ENCODE data around the gene HUNK.
"Not testable (repeated sequence)": the region's sequence is repeated elsewhere in the genome, so short reads cannot be mapped to it uniquely, and the experiment has no call there.

The HUNK gene

GRCh38 chr21:31870472-31871193, 2.2 kb upstream of the HUNK start:
- no peak for TF ChIP-seq CTCF (IDR thresholded peaks at IDR 0.05; ENCODE audit: low read depth, low read length)
- no peak overlapping the region for H3K4me3 ChIP-seq (ENCODE audit: low read depth, low read length)

DNA sequence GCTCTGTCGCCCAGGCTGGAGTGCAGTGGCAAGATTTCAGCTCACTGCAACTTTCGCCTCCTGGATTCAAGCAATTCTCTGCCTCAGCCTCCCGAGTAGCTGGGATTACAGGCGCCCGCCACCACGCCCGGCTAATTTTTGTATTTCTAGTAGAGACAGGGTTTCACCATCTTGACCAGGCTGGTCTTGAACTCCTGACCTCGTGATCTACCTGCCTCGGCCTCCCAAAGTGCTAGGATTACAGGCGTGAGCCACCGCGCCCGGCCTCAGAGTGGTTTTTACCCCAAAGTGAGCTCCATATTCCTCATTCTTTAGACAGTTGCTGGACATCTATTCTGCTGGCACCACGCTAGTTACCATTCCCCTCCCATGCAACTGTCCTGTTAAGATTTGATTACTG, 1.4 kb upstream of the HUNK start:
- not testable (repeated sequence) for H3K4me3 ChIP-seq (ENCODE audit: low read depth, low read length)

DNA sequence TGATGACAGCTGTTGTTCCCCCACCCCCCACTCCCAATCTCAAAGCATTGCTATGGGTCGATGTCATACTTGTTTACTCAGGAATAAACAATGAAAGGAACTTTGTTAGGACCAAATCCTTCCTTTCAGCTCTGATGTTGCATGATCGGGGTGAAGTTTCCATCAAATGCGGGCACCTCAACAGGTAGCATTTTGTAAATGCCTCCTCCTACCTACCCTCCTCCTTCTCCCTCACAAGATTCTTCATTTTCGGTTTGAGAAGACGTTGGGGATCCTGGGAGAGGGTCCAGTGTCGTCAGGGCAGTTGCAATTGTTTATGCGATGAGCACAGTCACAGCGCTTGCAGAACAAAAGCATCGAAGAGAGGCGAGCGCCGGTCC, 758 bp upstream of the HUNK start:
- peak overlapping the region; percentile 65 for H3K4me3 ChIP-seq (ENCODE audit: low read depth, low read length)
- TF ChIP-seq CTCF (IDR thresholded peaks at IDR 0.05; ENCODE audit: low read depth, low read length) = no peak

DNA sequence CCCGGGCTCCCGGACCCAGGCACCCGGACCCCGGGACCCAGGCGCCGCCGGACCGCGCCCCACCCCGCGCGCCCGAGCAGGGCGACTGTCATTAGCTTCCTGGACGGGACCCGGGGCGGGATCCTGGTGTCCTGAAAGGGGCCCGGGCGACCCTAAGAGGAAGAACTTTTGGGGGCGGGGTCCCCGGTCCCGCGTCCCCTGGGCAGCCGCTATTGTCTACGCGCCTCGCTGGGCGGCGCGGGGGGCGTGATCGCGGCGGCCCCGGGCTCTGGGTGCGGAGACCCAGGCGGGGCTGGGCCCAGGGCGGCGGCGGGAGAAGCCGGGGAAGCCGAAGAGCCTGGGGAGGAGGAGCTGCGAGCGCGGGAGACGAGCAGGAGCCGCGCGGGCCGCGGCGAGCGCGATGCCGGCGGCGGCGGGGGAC, 465 bp downstream of the HUNK start:
- TF ChIP-seq CTCF (IDR thresholded peaks at IDR 0.05; ENCODE audit: low read depth, low read length) = no peak
- H3K4me3 ChIP-seq (ENCODE audit: low read depth, low read length) = peak overlapping the region; percentile 65

GRCh38 chr21:31873696-31874599, 1.1 kb downstream of the HUNK start:
- TF ChIP-seq CTCF (IDR thresholded peaks at IDR 0.05; ENCODE audit: low read depth, low read length) = peak; percentile 48
- peak overlapping the region; percentile 65 for H3K4me3 ChIP-seq (ENCODE audit: low read depth, low read length)

DNA sequence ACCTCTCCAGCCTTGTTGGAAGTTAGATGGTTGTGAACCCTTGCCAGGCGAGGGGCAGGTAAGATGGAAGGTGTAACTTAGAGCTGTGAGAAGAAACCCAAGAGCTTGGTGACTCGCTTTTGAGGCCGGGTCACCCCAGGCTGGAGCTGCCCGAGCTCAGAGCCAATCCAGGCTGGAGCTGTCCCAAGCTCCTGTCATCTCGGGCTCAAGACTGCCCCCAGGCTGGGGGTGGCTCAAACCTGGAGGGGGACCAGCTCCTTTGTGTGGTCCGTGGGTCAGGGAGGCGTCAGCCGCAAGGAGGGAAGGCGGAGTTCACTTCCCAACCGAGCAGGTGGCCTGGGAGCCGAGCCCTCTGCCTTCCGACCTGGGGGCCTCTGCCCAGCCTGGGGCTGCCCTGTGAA, 2.0 kb downstream of the HUNK start:
- no peak for TF ChIP-seq CTCF (IDR thresholded peaks at IDR 0.05; ENCODE audit: low read depth, low read length)
- H3K4me3 ChIP-seq (ENCODE audit: low read depth, low read length) = no peak overlapping the region

GRCh38 chr21:31875496-31876015, 2.7 kb downstream of the HUNK start:
- TF ChIP-seq CTCF (IDR thresholded peaks at IDR 0.05; ENCODE audit: low read depth, low read length) = no peak
- no peak overlapping the region for H3K4me3 ChIP-seq (ENCODE audit: low read depth, low read length)
